ENCODE measurements around the gene HECTD4. TPM values are rescaled to one million over a fixed set of nuclear protein-coding genes. Genes with fewer than 3 reads are reported as not detected.
"Not testable (repeated sequence)": the region's sequence is repeated elsewhere in the genome, so short reads cannot be mapped to it uniquely, and the experiment has no call there.

HECTD4 gene
- total RNA-seq, 2 donors from 2014 or later = 46.6 to 48.2 TPM

GRCh38 chr12:112418273-112418607, 36.0 kb upstream of the HECTD4 start:
- Histone ChIP-seq H3K36me3 (ENCODE audit: control insufficient read depth, insufficient read depth, low read length) (no peaks in the 10 kb centered on the region), H3K4me3 (ENCODE audit: low read length) (peak overlapping the region; percentile 94), H3K9me3 (ENCODE audit: control insufficient read depth, low read length) (no peaks in the 10 kb centered on the region), H3K4me1 (ENCODE audit: control insufficient read depth, insufficient read depth, low read length) (peaks cover 6% of the 10 kb centered on the region), H3K27me3 (ENCODE audit: control insufficient read depth, insufficient read depth, low read length, poor library complexity, severe bottlenecking) (no peaks in the 10 kb centered on the region), H3K9ac (ENCODE audit: extremely low read depth, low read length, poor library complexity, severe bottlenecking) (peak overlapping the region; percentile 97), H3K27ac (ENCODE audit: low read depth, low read length) (peak overlapping the region; percentile 92)
- DNase-seq = no peak
- Mint-ChIP-seq H3K27ac (peak overlapping the region; percentile 98), H3K9me3 (no peaks in the 10 kb centered on the region), H3K4me1 (peaks cover 16% of the 10 kb centered on the region), H3K27me3 (ENCODE audit: insufficient read depth) (peaks cover 3% of the 10 kb centered on the region), H3K36me3 (ENCODE audit: low read depth) (no peaks in the 10 kb centered on the region), H3K4me3 (peak overlapping the region; percentile 94)
- TF ChIP-seq CTCF (conservative IDR thresholded peaks at IDR 0.05) = no peak
- 9% methylated on average over 16 to 18 of the region's 18 CpGs for WGBS, 2 experiments (ENCODE audit: insufficient coverage in 1 of 2, insufficient read length in 1 of 2)

- not testable (repeated sequence) for H3K9me3 ChIP-seq (ENCODE audit: control insufficient read depth, low read length); DNase-seq; H3K9me3 Mint-ChIP-seq; H3K9ac ChIP-seq (ENCODE audit: extremely low read depth, low read length, poor library complexity, severe bottlenecking); H3K4me1 Mint-ChIP-seq; H3K36me3 Mint-ChIP-seq (ENCODE audit: low read depth); H3K27me3 Mint-ChIP-seq (ENCODE audit: insufficient read depth); H3K27me3 ChIP-seq (ENCODE audit: control insufficient read depth, insufficient read depth, low read length, poor library complexity, severe bottlenecking); H3K4me3 ChIP-seq (ENCODE audit: low read length); H3K27ac ChIP-seq (ENCODE audit: low read depth, low read length); H3K4me1 ChIP-seq (ENCODE audit: control insufficient read depth, insufficient read depth, low read length); H3K36me3 ChIP-seq (ENCODE audit: control insufficient read depth, insufficient read depth, low read length); H3K4me3 Mint-ChIP-seq; H3K27ac Mint-ChIP-seq
- 88% methylated on average over 3 of the region's 4 CpGs; no CpG with 5 or more reads in 1 of the 2 experiments for WGBS, 2 experiments (ENCODE audit: insufficient coverage in 1 of 2, insufficient read length in 1 of 2)
Observed at GRCh38 chr12:112415457-112415856, 33.2 kb upstream of the HECTD4 start.

GRCh38 chr12:112413855-112414625, 31.8 kb upstream of the HECTD4 start:
- no peak overlapping the region for H3K27ac Mint-ChIP-seq
- Histone ChIP-seq H3K4me1 (ENCODE audit: control insufficient read depth, insufficient read depth, low read length) (no peaks in the 10 kb centered on the region), H3K9me3 (ENCODE audit: control insufficient read depth, low read length) (no peaks in the 10 kb centered on the region), H3K9ac (ENCODE audit: extremely low read depth, low read length, poor library complexity, severe bottlenecking) (no peak overlapping the region), H3K4me3 (ENCODE audit: low read length) (no peak overlapping the region), H3K27me3 (ENCODE audit: control insufficient read depth, insufficient read depth, low read length, poor library complexity, severe bottlenecking) (no peaks in the 10 kb centered on the region), H3K36me3 (ENCODE audit: control insufficient read depth, insufficient read depth, low read length) (no peaks in the 10 kb centered on the region), H3K27ac (ENCODE audit: low read depth, low read length) (no peak overlapping the region)
- H3K36me3 Mint-ChIP-seq (ENCODE audit: low read depth) = peaks cover 3% of the 10 kb centered on the region
- peaks cover 3% of the 10 kb centered on the region for H3K27me3 Mint-ChIP-seq (ENCODE audit: insufficient read depth)
- no peaks in the 10 kb centered on the region for H3K9me3 Mint-ChIP-seq
- H3K4me1 Mint-ChIP-seq = no peaks in the 10 kb centered on the region
- DNase-seq = no peak
- H3K4me3 Mint-ChIP-seq = no peak overlapping the region
- 79% methylated on average over 2 of the region's 2 CpGs; no CpG with 5 or more reads in 1 of the 2 experiments for WGBS, 2 experiments (ENCODE audit: insufficient coverage in 1 of 2, insufficient read length in 1 of 2)
- no peak for TF ChIP-seq CTCF (conservative IDR thresholded peaks at IDR 0.05)

GRCh38 chr12:112409906-112410244, 27.6 kb upstream of the HECTD4 start:
- no peak overlapping the region for H3K27ac ChIP-seq (ENCODE audit: low read depth, low read length)

More at GRCh38 chr12:112409906-112410244, 27.6 kb upstream of the HECTD4 start:
- DNase-seq = no peak
- 93 to 95% methylated on average over 8 to 11 of the region's 14 CpGs for WGBS, 2 experiments (ENCODE audit: insufficient coverage in 1 of 2, insufficient read length in 1 of 2)
- Mint-ChIP-seq H3K4me1 (peaks cover 14% of the 10 kb centered on the region), H3K27ac (no peak overlapping the region), H3K27me3 (ENCODE audit: insufficient read depth) (peaks cover 1% of the 10 kb centered on the region), H3K9me3 (no peaks in the 10 kb centered on the region), H3K36me3 (ENCODE audit: low read depth) (peaks cover 42% of the 10 kb centered on the region), H3K4me3 (peak overlapping the region; percentile 100)
- H3K4me1 ChIP-seq (ENCODE audit: control insufficient read depth, insufficient read depth, low read length) = no peaks in the 10 kb centered on the region
- no peak overlapping the region for H3K9ac ChIP-seq (ENCODE audit: extremely low read depth, low read length, poor library complexity, severe bottlenecking)
- no peaks in the 10 kb centered on the region for H3K9me3 ChIP-seq (ENCODE audit: control insufficient read depth, low read length)
- H3K27me3 ChIP-seq (ENCODE audit: control insufficient read depth, insufficient read depth, low read length, poor library complexity, severe bottlenecking) = no peaks in the 10 kb centered on the region
- peaks cover 35% of the 10 kb centered on the region for H3K36me3 ChIP-seq (ENCODE audit: control insufficient read depth, insufficient read depth, low read length)
- TF ChIP-seq CTCF (conservative IDR thresholded peaks at IDR 0.05) = no peak
- no peak overlapping the region for H3K4me3 ChIP-seq (ENCODE audit: low read length)

All from endodermal cell (in vitro differentiated cells).